WTC11 (cell line): Measurements from ENCODE around the gene SNX6.

Experiments
- ATF3 ChIP-seq: sonication (generic); formaldehyde crosslinking; conservative IDR thresholded peaks from 2 replicates; pipeline ENCODE4 v1.8.1; 2022; ENCODE audit warnings: mild to moderate bottlenecking, missing genetic modification reagents
- CBFB ChIP-seq: sonication (generic); formaldehyde crosslinking; IDR thresholded peaks from 2 replicates; pipeline ENCODE4 v1.8.1; 2022; ENCODE audit warnings: mild to moderate bottlenecking, low read depth, missing genetic modification reagents
- CREM ChIP-seq: sonication (generic); formaldehyde crosslinking; IDR thresholded peaks from 2 replicates; pipeline ENCODE4 v1.8.1; 2022; ENCODE audit warnings: mild to moderate bottlenecking, missing genetic modification reagents, moderate library complexity
- CTCF ChIP-seq: fragments of 200-600 bp; IDR thresholded peaks from 2 replicates; pipeline ENCODE4 v1.8.0; 2022; ENCODE audit warnings: antibody characterized with exemption
- FOXP1 ChIP-seq: sonication (generic); formaldehyde crosslinking; IDR thresholded peaks from 2 replicates; pipeline ENCODE4 v1.8.0; 2022; ENCODE audit warnings: missing genetic modification reagents, mild to moderate bottlenecking, moderate library complexity, borderline replicate concordance
- NR1H2 ChIP-seq: sonication (generic); formaldehyde crosslinking; IDR thresholded peaks from 2 replicates; pipeline ENCODE4 v1.9.0; 2021; ENCODE audit warnings: mild to moderate bottlenecking, moderate library complexity, missing genetic modification reagents
- ZMAT4 ChIP-seq: fragments of 250-450 bp; sonication (Bioruptor Pico); IDR thresholded peaks from 2 replicates; pipeline ENCODE4 v1.9.0; 2021; ENCODE audit warnings: mild to moderate bottlenecking

GRCh38 chr14:34678306-34678705, 48.4 kb upstream of the SNX6 start:
- TF ChIP-seq ZMAT4 (CRISPR knock-in tag) = no peak
- TF ChIP-seq CTCF = no peak
- no peak for TF ChIP-seq FOXP1 (CRISPR knock-in tag)
- TF ChIP-seq CBFB = no peak
- TF ChIP-seq ATF3 = no peak
- TF ChIP-seq NR1H2 (CRISPR knock-in tag) = no peak
- no peak for TF ChIP-seq CREM (CRISPR knock-in tag)
